ENCODE measurements around the gene CCDC154.

Gene CCDC154

GRCh38 chr16:1465567-1465915, 21.2 kb upstream of the CCDC154 start:
- H3K9me3 ChIP-seq: no peaks in the 10 kb centered on the region
- H3K4me3 ChIP-seq (ENCODE audit: low read depth in 1 of 2, low read length in 1 of 2): no peak overlapping the region
- no peak for TF ChIP-seq CTCF (IDR thresholded peaks at IDR 0.05)
- H3K27ac ChIP-seq: no peak overlapping the region
- no peaks in the 10 kb centered on the region for H3K27me3 ChIP-seq
- peaks cover 24% of the 10 kb centered on the region for H3K36me3 ChIP-seq
- H3K4me1 ChIP-seq (ENCODE audit: control insufficient read depth in 1 of 2, insufficient read depth in 1 of 2, low read depth in 1 of 2, low read length in 1 of 2): peaks cover 14 to 15% of the 10 kb centered on the region in 2 experiments

GRCh38 chr16:1464894-1465566, 20.7 kb upstream of the CCDC154 start:
- no peak for TF ChIP-seq CTCF (IDR thresholded peaks at IDR 0.05)
- H3K4me3 ChIP-seq (ENCODE audit: low read depth in 1 of 2, low read length in 1 of 2): no peak overlapping the region
- H3K27me3 ChIP-seq: no peaks in the 10 kb centered on the region
- no peaks in the 10 kb centered on the region for H3K9me3 ChIP-seq
- H3K27ac ChIP-seq: no peak overlapping the region
- peaks cover 29% of the 10 kb centered on the region for H3K36me3 ChIP-seq
- peaks cover 9 to 10% of the 10 kb centered on the region in 2 experiments for H3K4me1 ChIP-seq (ENCODE audit: control insufficient read depth in 1 of 2, insufficient read depth in 1 of 2, low read depth in 1 of 2, low read length in 1 of 2)

- no peak for TF ChIP-seq CTCF (IDR thresholded peaks at IDR 0.05)
- H3K9me3 ChIP-seq: no peaks in the 10 kb centered on the region
- no peak overlapping the region for H3K4me3 ChIP-seq (ENCODE audit: low read depth in 1 of 2, low read length in 1 of 2)
- peaks cover 2 to 3% of the 10 kb centered on the region in 2 experiments for H3K4me1 ChIP-seq (ENCODE audit: control insufficient read depth in 1 of 2, insufficient read depth in 1 of 2, low read depth in 1 of 2, low read length in 1 of 2)
- H3K27me3 ChIP-seq: no peaks in the 10 kb centered on the region
- no peak overlapping the region for H3K27ac ChIP-seq
- peaks cover 32% of the 10 kb centered on the region for H3K36me3 ChIP-seq
Measured at GRCh38 chr16:1464196-1464893, 20.0 kb upstream of the CCDC154 start.

- no peak overlapping the region for H3K27ac ChIP-seq
- H3K9me3 ChIP-seq: no peaks in the 10 kb centered on the region
- H3K27me3 ChIP-seq: no peaks in the 10 kb centered on the region
- no peaks in the 10 kb centered on the region for H3K4me1 ChIP-seq (ENCODE audit: control insufficient read depth in 1 of 2, insufficient read depth in 1 of 2, low read depth in 1 of 2, low read length in 1 of 2)
- H3K36me3 ChIP-seq: peaks cover 62% of the 10 kb centered on the region
- no peak for TF ChIP-seq CTCF (IDR thresholded peaks at IDR 0.05)
- H3K4me3 ChIP-seq (ENCODE audit: low read depth in 1 of 2, low read length in 1 of 2): no peak overlapping the region
Measured at GRCh38 chr16:1461146-1461545, 16.8 kb upstream of the CCDC154 start.

- no peak for TF ChIP-seq CTCF (IDR thresholded peaks at IDR 0.05)
- Histone ChIP-seq H3K27me3 (no peaks in the 10 kb centered on the region), H3K9me3 (no peaks in the 10 kb centered on the region), H3K27ac (no peak overlapping the region), H3K4me1 (ENCODE audit: control insufficient read depth in 1 of 2, insufficient read depth in 1 of 2, low read depth in 1 of 2, low read length in 1 of 2) (no peaks in the 10 kb centered on the region), H3K4me3 (ENCODE audit: low read depth in 1 of 2, low read length in 1 of 2) (no peak overlapping the region), H3K36me3 (peaks cover 66% of the 10 kb centered on the region)
Measured at GRCh38 chr16:1460602-1461138, 16.3 kb upstream of the CCDC154 start.

All from neutrophil (primary cell).